RWPE2 (cell line): ENCODE results near the gene DNAH3.

Source experiments
- ATAC-seq: fragments of 200-7000 bp; cut with Tn5 transposase; 3 replicates; pipeline ENCODE4 v1.9.1; 2021; ENCODE audit warnings: low read depth
- DNase-seq: peaks from one replicate; pipeline ENCODE4 v3.0.0-alpha.2; 2020; ENCODE audit warnings: low spot score
- H3K27ac ChIP-seq: fragments of 450-650 bp; 2 replicates; pipeline ENCODE4 v1.5.1; 2017; ENCODE audit warnings: mild to moderate bottlenecking; ENCODE audit not compliant: poor library complexity, severe bottlenecking
- H3K27me3 ChIP-seq: fragments of 250-450 bp; sonication (Bioruptor Pico); 2 replicates; pipeline ENCODE4 v1.5.1; 2021; ENCODE audit warnings: mild to moderate bottlenecking, moderate library complexity; ENCODE audit not compliant: insufficient read depth, poor library complexity, severe bottlenecking
- H3K36me3 ChIP-seq: fragments of 250-450 bp; sonication (Bioruptor Pico); 2 replicates; pipeline ENCODE4 v1.5.1; 2020; ENCODE audit warnings: low read depth, mild to moderate bottlenecking, moderate library complexity
- H3K4me1 ChIP-seq: fragments of 250-450 bp; sonication (Bioruptor Pico); 2 replicates; pipeline ENCODE4 v1.5.1; 2021; ENCODE audit warnings: mild to moderate bottlenecking, moderate library complexity; ENCODE audit not compliant: insufficient read depth, poor library complexity, severe bottlenecking
- H3K4me3 ChIP-seq: fragments of 250-450 bp; sonication (Bioruptor Pico); 2 replicates; pipeline ENCODE4 v1.5.1; 2021; ENCODE audit warnings: mild to moderate bottlenecking, moderate library complexity; ENCODE audit not compliant: severe bottlenecking
- H3K9me3 ChIP-seq: fragments of 250-450 bp; sonication (Bioruptor Pico); 2 replicates; pipeline ENCODE4 v1.5.1; 2021; ENCODE audit warnings: mild to moderate bottlenecking, moderate library complexity; ENCODE audit not compliant: severe bottlenecking
- CTCF ChIP-seq: fragments of 450-650 bp; IDR thresholded peaks from one replicate; pipeline ENCODE4 v1.5.1; 2017; ENCODE audit warnings: mild to moderate bottlenecking, moderate library complexity; ENCODE audit not compliant: poor library complexity, severe bottlenecking

Gene DNAH3

GRCh38 chr16:20899477-20900298 lies 251.0 kb downstream of the DNAH3 start:
- H3K27me3 ChIP-seq = no peaks in the 10 kb centered on the region
- DNase-seq (no peak), ATAC-seq (no peak)
- TF ChIP-seq CTCF = no peak
- peaks cover 19% of the 10 kb centered on the region for H3K36me3 ChIP-seq
- H3K4me3 ChIP-seq = peak overlapping the region; percentile 50
- peak overlapping the region; percentile 94 for H3K27ac ChIP-seq
- H3K9me3 ChIP-seq = no peaks in the 10 kb centered on the region
- peaks cover 36% of the 10 kb centered on the region for H3K4me1 ChIP-seq

GRCh38 chr16:20899071-20899470 lies 251.6 kb downstream of the DNAH3 start:
- H3K27ac ChIP-seq = peak overlapping the region; percentile 94
- H3K4me3 ChIP-seq = peak overlapping the region; percentile 50
- H3K9me3 ChIP-seq = no peaks in the 10 kb centered on the region
- ATAC-seq = no peak
- no peaks in the 10 kb centered on the region for H3K27me3 ChIP-seq
- H3K36me3 ChIP-seq = peaks cover 24% of the 10 kb centered on the region
- no peak for TF ChIP-seq CTCF
- peaks cover 30% of the 10 kb centered on the region for H3K4me1 ChIP-seq
- DNase-seq = no peak

- Histone ChIP-seq H3K27ac (peak overlapping the region; percentile 94), H3K4me1 (peaks cover 26% of the 10 kb centered on the region), H3K4me3 (no peak overlapping the region), H3K27me3 (no peaks in the 10 kb centered on the region), H3K9me3 (no peaks in the 10 kb centered on the region), H3K36me3 (peaks cover 28% of the 10 kb centered on the region)
- no peak for TF ChIP-seq CTCF
- ATAC-seq = no peak
- no peak for DNase-seq
Measured at GRCh38 chr16:20897922-20898321, 252.7 kb downstream of the DNAH3 start.

- Histone ChIP-seq H3K4me3 (no peak overlapping the region), H3K9me3 (no peaks in the 10 kb centered on the region), H3K27ac (peak overlapping the region; percentile 94), H3K4me1 (peaks cover 26% of the 10 kb centered on the region), H3K36me3 (peaks cover 30% of the 10 kb centered on the region), H3K27me3 (no peaks in the 10 kb centered on the region)
- no peak for TF ChIP-seq CTCF
- ATAC-seq (no peak), DNase-seq (no peak)
Measured at GRCh38 chr16:20897253-20897897, 253.3 kb downstream of the DNAH3 start.

GRCh38 chr16:20894388-20894787 lies 256.3 kb downstream of the DNAH3 start:
- Histone ChIP-seq H3K36me3 (peaks cover 33% of the 10 kb centered on the region), H3K27ac (no peak overlapping the region), H3K4me3 (no peak overlapping the region), H3K4me1 (peaks cover 21% of the 10 kb centered on the region), H3K27me3 (no peaks in the 10 kb centered on the region), H3K9me3 (no peaks in the 10 kb centered on the region)
- DNase-seq (no peak), ATAC-seq (no peak)
- no peak for TF ChIP-seq CTCF
